ENCODE data around the gene HLA-DRB5. TPM values are rescaled to one million over a fixed set of nuclear protein-coding genes. Genes with fewer than 3 reads are reported as not detected.

Gene HLA-DRB5
- polyA plus RNA-seq, 1 donor (not counting 4 experiments of a cell fraction or from before 2014, with no cell fraction given) = not detected

DNA sequence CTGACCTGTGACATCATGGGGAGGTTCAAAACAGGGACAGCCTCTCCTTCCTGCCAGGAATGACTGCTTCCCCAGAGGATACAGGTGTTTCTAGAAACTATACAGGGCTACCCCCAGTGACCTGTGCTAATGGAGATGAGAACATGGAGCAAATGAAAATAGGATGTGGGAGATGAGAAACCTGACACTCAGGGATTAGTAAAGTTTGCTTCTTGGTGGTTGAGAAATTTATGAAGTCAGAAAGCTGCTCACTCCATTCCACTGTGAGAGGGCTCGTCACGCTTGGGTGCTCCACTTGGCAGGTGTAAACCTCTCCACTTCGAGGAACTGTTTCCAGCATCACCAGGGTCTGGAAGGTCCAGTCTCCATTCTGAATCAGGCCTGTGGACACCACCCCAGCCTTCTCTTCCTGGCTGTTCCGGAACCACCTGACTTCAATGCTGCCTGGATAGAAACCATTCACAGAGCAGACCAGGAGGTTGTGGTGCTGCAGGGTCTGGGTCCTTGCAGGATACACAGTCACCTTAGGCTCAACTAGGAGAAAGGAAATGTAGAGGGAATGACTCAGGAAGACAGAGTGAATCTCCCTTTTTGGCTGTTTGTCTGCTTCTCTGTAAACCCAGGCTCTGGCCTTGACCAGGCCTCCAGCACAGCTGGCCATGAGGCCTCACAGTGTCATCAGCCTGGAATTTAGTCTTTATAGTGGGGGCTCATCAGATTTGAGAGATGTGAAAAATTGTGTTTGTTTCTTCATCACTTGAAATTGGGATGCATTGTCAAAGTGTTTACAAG is 10.8 kb downstream of the HLA-DRB5 start:
- no peak for FAIRE-seq
- Histone ChIP-seq H3K79me2 (ENCODE audit: control insufficient read depth, insufficient read depth, low read length) (no peaks in the 10 kb centered on the region), H3K4me2 (ENCODE audit: control insufficient read depth, extremely low read depth, insufficient read depth, low read depth, low read length) (no peak overlapping the region), H3K36me3 (ENCODE audit: control insufficient read depth in 2 of 2, extremely low read depth in 1 of 2, insufficient read depth in 2 of 2, low read length in 2 of 2) (no peaks in the 10 kb centered on the region), H4K20me1 (ENCODE audit: control insufficient read depth, extremely low read depth, insufficient read depth, low read length) (no peaks in the 10 kb centered on the region), H3K9ac (ENCODE audit: control insufficient read depth, extremely low read depth, insufficient read depth, low read length) (no peak overlapping the region), H3K27ac (ENCODE audit: control insufficient read depth, insufficient read depth, low read length) (no peak overlapping the region), H3K4me1 (ENCODE audit: control insufficient read depth, extremely low read depth, insufficient read depth, low read length) (no peaks in the 10 kb centered on the region), H3K4me3 (ENCODE audit: control insufficient read depth in 2 of 3, extremely low read depth in 1 of 3, insufficient read depth in 2 of 3, low read depth in 1 of 3, low read length in 3 of 3) (no peak overlapping the region), H2AFZ (ENCODE audit: control insufficient read depth, low read length) (no peak overlapping the region), H3K9me1 (ENCODE audit: control insufficient read depth, extremely low read depth, insufficient read depth, low read length) (no peaks in the 10 kb centered on the region), H3K27me3 (ENCODE audit: control insufficient read depth, extremely low read depth, insufficient read depth, low read length) (no peaks in the 10 kb centered on the region), H3K9me3 (ENCODE audit: control insufficient read depth, low read depth, low read length) (no peaks in the 10 kb centered on the region)
- dilution Hi-C loops (cut with MboI; ENCODE audit: extremely low pct_ligation_motif_present, low sequenced_read_pairs) = no loop called here
- no peak for DNase-seq (ENCODE audit: low read depth, low spot score)
- TF ChIP-seq, protein P1, sequence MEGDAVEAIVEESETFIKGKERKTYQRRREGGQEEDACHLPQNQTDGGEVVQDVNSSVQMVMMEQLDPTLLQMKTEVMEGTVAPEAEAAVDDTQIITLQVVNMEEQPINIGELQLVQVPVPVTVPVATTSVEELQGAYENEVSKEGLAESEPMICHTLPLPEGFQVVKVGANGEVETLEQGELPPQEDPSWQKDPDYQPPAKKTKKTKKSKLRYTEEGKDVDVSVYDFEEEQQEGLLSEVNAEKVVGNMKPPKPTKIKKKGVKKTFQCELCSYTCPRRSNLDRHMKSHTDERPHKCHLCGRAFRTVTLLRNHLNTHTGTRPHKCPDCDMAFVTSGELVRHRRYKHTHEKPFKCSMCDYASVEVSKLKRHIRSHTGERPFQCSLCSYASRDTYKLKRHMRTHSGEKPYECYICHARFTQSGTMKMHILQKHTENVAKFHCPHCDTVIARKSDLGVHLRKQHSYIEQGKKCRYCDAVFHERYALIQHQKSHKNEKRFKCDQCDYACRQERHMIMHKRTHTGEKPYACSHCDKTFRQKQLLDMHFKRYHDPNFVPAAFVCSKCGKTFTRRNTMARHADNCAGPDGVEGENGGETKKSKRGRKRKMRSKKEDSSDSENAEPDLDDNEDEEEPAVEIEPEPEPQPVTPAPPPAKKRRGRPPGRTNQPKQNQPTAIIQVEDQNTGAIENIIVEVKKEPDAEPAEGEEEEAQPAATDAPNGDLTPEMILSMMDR (optimal IDR thresholded peaks at IDR 0.05 in 1 of 3, IDR thresholded peaks at IDR 0.05 in 1 of 3, conservative IDR thresholded peaks at IDR 0.05 in 1 of 3; ENCODE audit: extremely low read depth in 1 of 3, insufficient read depth in 2 of 3, low read length in 3 of 3) = no peak
- TF ChIP-seq EZH2 (IDR thresholded peaks at IDR 0.05; ENCODE audit: low read length) = no peak

DNA sequence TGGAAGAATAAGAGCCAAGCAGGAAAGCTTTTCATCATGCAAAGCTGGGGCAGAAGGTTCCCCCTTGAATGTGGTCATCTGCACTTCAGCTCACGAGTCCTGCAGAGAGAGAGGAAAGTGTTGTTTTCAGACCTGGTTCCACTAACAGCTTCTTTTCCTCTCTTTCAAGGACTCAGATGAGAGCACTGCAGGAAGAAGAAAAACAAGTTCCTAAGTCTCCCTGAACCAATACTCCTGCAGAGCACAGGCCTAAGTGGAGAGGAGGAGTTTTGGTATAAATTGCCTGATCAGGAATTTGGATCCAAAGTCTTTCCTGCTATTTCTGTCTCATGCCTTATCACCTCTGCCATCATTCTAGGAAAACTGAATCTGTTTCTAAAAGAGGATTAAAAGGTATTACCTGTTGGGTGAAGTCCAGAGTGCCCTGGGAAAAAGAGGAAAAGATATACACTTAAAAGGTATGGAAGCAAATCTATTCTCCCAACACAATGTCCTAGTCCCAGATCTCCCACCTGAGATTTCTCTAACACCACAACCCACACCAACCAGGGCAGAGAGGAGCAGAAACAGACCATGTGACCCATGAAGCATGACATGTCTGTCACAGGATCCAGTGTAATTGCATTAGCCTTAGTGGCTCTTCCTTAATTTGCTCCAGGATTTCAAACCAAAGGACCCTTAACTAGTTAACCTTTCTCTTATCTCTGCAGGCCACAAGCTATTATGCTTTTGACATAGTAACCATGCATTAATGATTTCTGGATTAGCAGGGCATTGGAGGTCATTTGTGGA is 12.2 kb downstream of the HLA-DRB5 start:
- H3K36me3 ChIP-seq (ENCODE audit: control insufficient read depth in 2 of 2, extremely low read depth in 1 of 2, insufficient read depth in 2 of 2, low read length in 2 of 2) = no peaks in the 10 kb centered on the region
- H3K27me3 ChIP-seq (ENCODE audit: control insufficient read depth, extremely low read depth, insufficient read depth, low read length) = no peaks in the 10 kb centered on the region
- H3K79me2 ChIP-seq (ENCODE audit: control insufficient read depth, insufficient read depth, low read length) = no peaks in the 10 kb centered on the region
- DNase-seq (ENCODE audit: low read depth, low spot score) (no peak), FAIRE-seq (no peak)
- no peaks in the 10 kb centered on the region for H3K4me1 ChIP-seq (ENCODE audit: control insufficient read depth, extremely low read depth, insufficient read depth, low read length)
- H2AFZ ChIP-seq (ENCODE audit: control insufficient read depth, low read length) = no peak overlapping the region
- H3K9ac ChIP-seq (ENCODE audit: control insufficient read depth, extremely low read depth, insufficient read depth, low read length) = no peak overlapping the region
- H3K27ac ChIP-seq (ENCODE audit: control insufficient read depth, insufficient read depth, low read length) = no peak overlapping the region
- dilution Hi-C loops (cut with MboI; ENCODE audit: extremely low pct_ligation_motif_present, low sequenced_read_pairs) = no loop called here
- H3K9me3 ChIP-seq (ENCODE audit: control insufficient read depth, low read depth, low read length) = no peaks in the 10 kb centered on the region
- no peaks in the 10 kb centered on the region for H4K20me1 ChIP-seq (ENCODE audit: control insufficient read depth, extremely low read depth, insufficient read depth, low read length)
- no peak overlapping the region for H3K4me3 ChIP-seq (ENCODE audit: control insufficient read depth in 2 of 3, extremely low read depth in 1 of 3, insufficient read depth in 2 of 3, low read depth in 1 of 3, low read length in 3 of 3)
- no peaks in the 10 kb centered on the region for H3K9me1 ChIP-seq (ENCODE audit: control insufficient read depth, extremely low read depth, insufficient read depth, low read length)
- TF ChIP-seq EZH2 (IDR thresholded peaks at IDR 0.05; ENCODE audit: low read length) = no peak
- TF ChIP-seq, protein P1 (optimal IDR thresholded peaks at IDR 0.05 in 1 of 3, IDR thresholded peaks at IDR 0.05 in 1 of 3, conservative IDR thresholded peaks at IDR 0.05 in 1 of 3; ENCODE audit: extremely low read depth in 1 of 3, insufficient read depth in 2 of 3, low read length in 3 of 3) = no peak
- no peak overlapping the region for H3K4me2 ChIP-seq (ENCODE audit: control insufficient read depth, extremely low read depth, insufficient read depth, low read depth, low read length)
